ENCODE data around the gene GCSAM.
A peak's percentile ranks its signal among the peaks of the same experiment; 100 is the strongest.

The GCSAM gene

GRCh38 chr3:112109322-112109721, 23.7 kb downstream of the GCSAM start:
- DNase-seq (ENCODE audit: low read depth in 2 of 2, low spot score in 1 of 2): no peak

GRCh38 chr3:112104774-112105173, 28.3 kb downstream of the GCSAM start:
- no peak for DNase-seq (ENCODE audit: low read depth in 2 of 2, low spot score in 1 of 2)

GRCh38 chr3:112101916-112102315, 31.1 kb downstream of the GCSAM start:
- no peak for DNase-seq (ENCODE audit: low read depth in 2 of 2, low spot score in 1 of 2)

- no peak for DNase-seq (ENCODE audit: low read depth in 2 of 2, low spot score in 1 of 2)
Observed at GRCh38 chr3:112097378-112097777, 35.7 kb downstream of the GCSAM start.

GRCh38 chr3:112096176-112096575, 36.9 kb downstream of the GCSAM start:
- DNase-seq (ENCODE audit: low read depth in 2 of 2, low spot score in 1 of 2): no peak

- no peak for DNase-seq (ENCODE audit: low read depth in 2 of 2, low spot score in 1 of 2)
Observed at GRCh38 chr3:112095731-112096130, 37.3 kb downstream of the GCSAM start.

GRCh38 chr3:112093180-112093522, 39.9 kb downstream of the GCSAM start:
- no peak for DNase-seq (ENCODE audit: low read depth in 2 of 2, low spot score in 1 of 2)

GRCh38 chr3:112092496-112093179, 40.4 kb downstream of the GCSAM start:
- no peak for DNase-seq (ENCODE audit: low read depth in 2 of 2, low spot score in 1 of 2)

- no peak for DNase-seq (ENCODE audit: low read depth in 2 of 2, low spot score in 1 of 2)
Observed at GRCh38 chr3:112090887-112091586, 42.0 kb downstream of the GCSAM start.

GRCh38 chr3:112089956-112090886, 42.8 kb downstream of the GCSAM start:
- DNase-seq (ENCODE audit: low read depth in 2 of 2, low spot score in 1 of 2): no peak

- no peak for DNase-seq (ENCODE audit: low read depth in 2 of 2, low spot score in 1 of 2)
Observed at GRCh38 chr3:112088944-112089343, 44.1 kb downstream of the GCSAM start.

- no peak for DNase-seq (ENCODE audit: low read depth in 2 of 2, low spot score in 1 of 2)
Observed at GRCh38 chr3:112087746-112088145, 45.3 kb downstream of the GCSAM start.

GRCh38 chr3:112086875-112087524, 46.0 kb downstream of the GCSAM start:
- no peak for DNase-seq (ENCODE audit: low read depth in 2 of 2, low spot score in 1 of 2)

GRCh38 chr3:112086076-112086854, 46.8 kb downstream of the GCSAM start, which contains the start of gene C3orf52:
Gene C3orf52, plus strand, starts transcription at chr3:112086389. Its CDS starts 19 bp downstream, at chr3:112086408.
- DNase-seq (ENCODE audit: low read depth in 2 of 2, low spot score in 1 of 2): peak in 1 of 2 donors; percentile 24

GRCh38 chr3:112085735-112086075, 47.3 kb downstream of the GCSAM start:
- DNase-seq (ENCODE audit: low read depth in 2 of 2, low spot score in 1 of 2): no peak

- no peak for DNase-seq (ENCODE audit: low read depth in 2 of 2, low spot score in 1 of 2)
Observed at GRCh38 chr3:112084980-112085705, 47.9 kb downstream of the GCSAM start.

- DNase-seq (ENCODE audit: low read depth in 2 of 2, low spot score in 1 of 2): no peak
Observed at GRCh38 chr3:112083239-112083638, 49.8 kb downstream of the GCSAM start.

- DNase-seq (ENCODE audit: low read depth in 2 of 2, low spot score in 1 of 2): no peak
Observed at GRCh38 chr3:112078125-112079083, 54.6 kb downstream of the GCSAM start.
